Ishikawa (cell line): ENCODE data around the gene PON1.

Source experiments
- NFIC ChIP-seq: IDR thresholded peaks from 2 replicates; pipeline ENCODE4 v1.6.1; 2012
- RAD21 ChIP-seq: IDR thresholded peaks from 2 replicates; pipeline ENCODE4 v1.6.1; 2012; ENCODE audit warnings: low read depth
- TAF1 ChIP-seq: IDR thresholded peaks from 2 replicates; pipeline ENCODE4 v1.6.1; 2012; ENCODE audit warnings: low read depth, mild to moderate bottlenecking
- TF ChIP-seq, protein P1 (sequence below): IDR thresholded peaks from 2 replicates; pipeline ENCODE4 v1.6.1; 2012; ENCODE audit warnings: low read depth, mild to moderate bottlenecking

DNA sequence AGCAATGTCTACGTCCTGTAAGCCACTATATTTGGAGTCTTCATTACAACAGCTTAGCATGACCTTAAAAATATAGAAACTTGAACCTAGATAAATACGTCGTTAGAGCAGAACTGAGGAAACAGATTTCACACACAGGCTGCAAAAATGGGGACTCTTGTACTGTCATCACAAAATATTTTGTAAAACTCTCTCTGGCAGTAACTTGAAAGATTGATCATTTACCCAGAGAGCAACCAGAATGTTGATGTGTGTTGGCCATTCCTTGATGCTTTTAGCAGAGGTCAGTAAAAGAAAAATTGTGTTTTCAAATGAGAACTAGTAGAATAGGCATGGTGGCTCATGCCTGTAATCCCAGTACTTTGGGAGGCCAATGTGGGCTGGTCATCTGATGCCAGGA, 14.5 kb upstream of the PON1 start:
- no peak for TF ChIP-seq NFIC
- TF ChIP-seq RAD21: no peak
- TF ChIP-seq, protein P1, sequence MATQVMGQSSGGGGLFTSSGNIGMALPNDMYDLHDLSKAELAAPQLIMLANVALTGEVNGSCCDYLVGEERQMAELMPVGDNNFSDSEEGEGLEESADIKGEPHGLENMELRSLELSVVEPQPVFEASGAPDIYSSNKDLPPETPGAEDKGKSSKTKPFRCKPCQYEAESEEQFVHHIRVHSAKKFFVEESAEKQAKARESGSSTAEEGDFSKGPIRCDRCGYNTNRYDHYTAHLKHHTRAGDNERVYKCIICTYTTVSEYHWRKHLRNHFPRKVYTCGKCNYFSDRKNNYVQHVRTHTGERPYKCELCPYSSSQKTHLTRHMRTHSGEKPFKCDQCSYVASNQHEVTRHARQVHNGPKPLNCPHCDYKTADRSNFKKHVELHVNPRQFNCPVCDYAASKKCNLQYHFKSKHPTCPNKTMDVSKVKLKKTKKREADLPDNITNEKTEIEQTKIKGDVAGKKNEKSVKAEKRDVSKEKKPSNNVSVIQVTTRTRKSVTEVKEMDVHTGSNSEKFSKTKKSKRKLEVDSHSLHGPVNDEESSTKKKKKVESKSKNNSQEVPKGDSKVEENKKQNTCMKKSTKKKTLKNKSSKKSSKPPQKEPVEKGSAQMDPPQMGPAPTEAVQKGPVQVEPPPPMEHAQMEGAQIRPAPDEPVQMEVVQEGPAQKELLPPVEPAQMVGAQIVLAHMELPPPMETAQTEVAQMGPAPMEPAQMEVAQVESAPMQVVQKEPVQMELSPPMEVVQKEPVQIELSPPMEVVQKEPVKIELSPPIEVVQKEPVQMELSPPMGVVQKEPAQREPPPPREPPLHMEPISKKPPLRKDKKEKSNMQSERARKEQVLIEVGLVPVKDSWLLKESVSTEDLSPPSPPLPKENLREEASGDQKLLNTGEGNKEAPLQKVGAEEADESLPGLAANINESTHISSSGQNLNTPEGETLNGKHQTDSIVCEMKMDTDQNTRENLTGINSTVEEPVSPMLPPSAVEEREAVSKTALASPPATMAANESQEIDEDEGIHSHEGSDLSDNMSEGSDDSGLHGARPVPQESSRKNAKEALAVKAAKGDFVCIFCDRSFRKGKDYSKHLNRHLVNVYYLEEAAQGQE: no peak
- no peak for TF ChIP-seq TAF1
